ENCODE data around the gene SYNPR.

Gene SYNPR

GRCh38 chr3:63386568-63386967 lies 108.5 kb downstream of the SYNPR start:
- no peak for DNase-seq

GRCh38 chr3:63387568-63387967 lies 109.5 kb downstream of the SYNPR start:
- no peak for DNase-seq

GRCh38 chr3:63390710-63391230 lies 112.7 kb downstream of the SYNPR start:
- no peak for DNase-seq

- DNase-seq, result no peak
Observed at GRCh38 chr3:63395960-63396359, 117.9 kb downstream of the SYNPR start.

- DNase-seq, result no peak
Observed at GRCh38 chr3:63400246-63400860, 122.2 kb downstream of the SYNPR start.

GRCh38 chr3:63405882-63406281 lies 127.8 kb downstream of the SYNPR start:
- no peak for DNase-seq

GRCh38 chr3:63413523-63413922 lies 135.4 kb downstream of the SYNPR start:
- no peak for DNase-seq

GRCh38 chr3:63414607-63415006 lies 136.5 kb downstream of the SYNPR start:
- DNase-seq, result no peak

GRCh38 chr3:63429905-63430304 lies 151.8 kb downstream of the SYNPR start:
- no peak for DNase-seq

- no peak for DNase-seq
Observed at GRCh38 chr3:63430875-63431274, 152.8 kb downstream of the SYNPR start.

GRCh38 chr3:63437858-63438257 lies 159.8 kb downstream of the SYNPR start:
- no peak for DNase-seq

- no peak for DNase-seq
Observed at GRCh38 chr3:63438826-63439371, 160.8 kb downstream of the SYNPR start.

- no peak for DNase-seq
Observed at GRCh38 chr3:63441262-63441661, 163.2 kb downstream of the SYNPR start.

GRCh38 chr3:63442918-63443317 lies 164.8 kb downstream of the SYNPR start:
- DNase-seq, result no peak

- DNase-seq, result no peak
Observed at GRCh38 chr3:63450023-63450422, 171.9 kb downstream of the SYNPR start.

GRCh38 chr3:63450634-63451363 lies 172.7 kb downstream of the SYNPR start:
- DNase-seq, result no peak

- no peak for DNase-seq
Observed at GRCh38 chr3:63456901-63457300, 178.8 kb downstream of the SYNPR start.

- DNase-seq, result no peak
Observed at GRCh38 chr3:63458405-63458804, 180.3 kb downstream of the SYNPR start.

GRCh38 chr3:63462732-63463131 lies 184.6 kb downstream of the SYNPR start:
- no peak for DNase-seq

GRCh38 chr3:63467392-63467791 lies 189.3 kb downstream of the SYNPR start:
- DNase-seq, result no peak

GRCh38 chr3:63470745-63471144 lies 192.6 kb downstream of the SYNPR start:
- DNase-seq, result no peak

- DNase-seq, result no peak
Observed at GRCh38 chr3:63471781-63472180, 193.7 kb downstream of the SYNPR start.

- DNase-seq, result no peak
Observed at GRCh38 chr3:63473641-63474166, 195.6 kb downstream of the SYNPR start.
